ENCODE data around the gene ZBTB44.

Gene ZBTB44

GRCh38 chr11:130217133-130218031 is 97.3 kb downstream of the ZBTB44 start:
- H3K27ac ChIP-seq, result peak overlapping the region; percentile 23
- no peak for TF ChIP-seq CTCF (conservative IDR thresholded peaks at IDR 0.05)
- no peak for TF ChIP-seq ZFX (IDR thresholded peaks at IDR 0.05)

- peak overlapping the region; percentile 23 for H3K27ac ChIP-seq
- TF ChIP-seq CTCF (conservative IDR thresholded peaks at IDR 0.05) (no peak), ZFX (IDR thresholded peaks at IDR 0.05) (no peak)
Observed at GRCh38 chr11:130216591-130217132, 98.1 kb downstream of the ZBTB44 start.

- TF ChIP-seq ZFX (IDR thresholded peaks at IDR 0.05), result no peak
- TF ChIP-seq CTCF (conservative IDR thresholded peaks at IDR 0.05), result no peak
- peak overlapping the region; percentile 23 for H3K27ac ChIP-seq
Observed at GRCh38 chr11:130216221-130216550, 98.5 kb downstream of the ZBTB44 start.

- no peak for TF ChIP-seq CTCF (conservative IDR thresholded peaks at IDR 0.05)
- TF ChIP-seq ZFX (IDR thresholded peaks at IDR 0.05), result no peak
- no peak overlapping the region; the same call in 1 of the 2 replicates for H3K27ac ChIP-seq
Observed at GRCh38 chr11:130215531-130216220, 99.0 kb downstream of the ZBTB44 start.

- H3K27ac ChIP-seq, result no peak overlapping the region
- no peak for TF ChIP-seq CTCF (conservative IDR thresholded peaks at IDR 0.05)
- no peak for TF ChIP-seq ZFX (IDR thresholded peaks at IDR 0.05)
Observed at GRCh38 chr11:130214861-130215530, 99.7 kb downstream of the ZBTB44 start.

GRCh38 chr11:130213979-130214281 is 100.8 kb downstream of the ZBTB44 start:
- H3K27ac ChIP-seq, result no peak overlapping the region
- no peak for TF ChIP-seq ZFX (IDR thresholded peaks at IDR 0.05)
- TF ChIP-seq CTCF (conservative IDR thresholded peaks at IDR 0.05), result no peak

All from C4-2B (cell line).